ENCODE data around the gene INSRR. TPM values are rescaled to one million over a fixed set of nuclear protein-coding genes. Genes with fewer than 3 reads are reported as not detected.

The INSRR gene
- total RNA-seq, 1 donor from 2014 or later: 0.40 TPM

DNA sequence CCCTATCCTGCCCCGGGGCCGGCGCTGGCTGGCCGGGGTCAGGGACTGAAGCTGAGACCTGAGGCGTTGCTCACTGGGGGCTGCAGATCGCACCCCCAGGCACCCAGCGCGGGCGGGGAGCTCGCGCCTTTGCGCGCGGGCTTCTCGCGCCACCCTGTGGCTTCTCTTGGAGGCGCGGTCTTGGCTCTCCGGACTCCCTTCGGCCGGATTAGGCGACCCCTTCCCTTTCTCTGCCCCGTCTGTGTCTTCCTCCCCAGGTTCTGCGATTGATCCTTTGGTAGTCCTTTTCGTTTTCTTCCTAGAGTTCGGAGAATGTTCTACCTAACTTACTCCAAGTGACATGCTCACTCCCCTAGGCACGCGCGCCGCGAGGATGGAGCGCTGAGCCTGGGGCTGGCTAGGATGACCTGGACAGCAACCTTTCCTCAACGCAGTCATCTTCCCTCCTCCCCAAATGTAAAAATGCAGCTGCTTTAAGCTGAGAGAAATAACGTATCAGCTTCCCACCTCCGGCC, 1.3 kb upstream of the INSRR start:
- ATAC-seq (ENCODE audit: poor library complexity) (peak; percentile 86), DNase-seq (no peak)
- intact Hi-C loops (cut with DNase I): no loop called here

DNA sequence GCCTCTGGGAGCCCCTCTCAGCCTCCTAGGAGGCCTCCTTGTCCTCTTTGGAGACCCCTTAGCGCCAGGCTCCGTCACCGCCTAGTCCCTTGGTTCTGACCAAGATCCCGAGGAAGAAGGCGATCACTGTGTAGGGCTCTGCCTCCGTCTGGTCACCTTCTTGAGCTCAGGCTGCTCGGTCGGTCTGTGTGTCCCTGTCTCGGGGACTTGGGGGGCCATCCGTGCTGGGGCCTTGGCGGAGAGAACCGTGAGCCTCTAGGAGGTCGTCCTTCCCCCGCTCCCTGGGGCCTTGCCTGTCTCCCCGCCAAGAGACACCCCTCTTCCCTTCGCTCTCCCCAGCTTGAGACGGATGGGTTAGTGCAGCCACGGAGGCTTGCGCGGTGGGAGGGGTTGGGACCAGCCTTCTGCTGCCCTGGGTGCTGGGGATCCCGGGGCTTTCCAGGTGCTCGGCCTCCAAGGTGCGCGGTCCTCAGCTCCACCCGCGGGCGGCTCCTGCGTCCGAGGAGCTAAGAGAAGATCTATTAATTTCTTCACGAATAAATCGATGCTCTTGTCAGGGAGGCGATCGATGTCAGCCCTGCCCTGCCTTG, 701 bp upstream of the INSRR start:
- DNase-seq: no peak
- peak; percentile 52 for ATAC-seq (ENCODE audit: poor library complexity)
- intact Hi-C loops (cut with DNase I): loop anchor here (2.0 to 5.0 kb wide), 2 partner anchors 21 to 57 kb away; no protein-coding TSS in a partner anchor

DNA sequence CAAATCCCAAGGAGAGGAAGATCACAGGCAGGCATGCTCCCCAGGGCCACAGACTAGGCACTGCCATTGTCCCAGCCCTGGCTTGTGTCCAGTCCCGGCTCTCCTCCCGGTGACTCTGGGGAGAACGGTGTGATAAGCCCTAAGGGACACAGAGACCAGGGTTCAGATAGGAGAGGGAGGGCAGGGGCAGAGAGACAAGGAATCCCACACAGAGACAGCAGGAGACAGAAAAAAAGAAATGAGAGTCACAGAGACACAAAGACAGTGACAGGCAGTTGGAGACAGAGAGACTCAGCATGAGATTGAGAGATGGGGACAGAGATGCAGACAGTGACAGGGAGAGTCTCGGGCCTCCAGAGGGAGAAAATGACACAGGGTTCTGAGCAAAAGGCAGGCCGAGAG, 361 bp downstream of the INSRR start:
- peak; percentile 68 for DNase-seq
- intact Hi-C loops (cut with DNase I): loop anchor here (2.0 to 5.0 kb wide), 2 partner anchors 20 to 56 kb away; no protein-coding TSS in a partner anchor
- peak; percentile 64 for ATAC-seq (ENCODE audit: poor library complexity)

DNA sequence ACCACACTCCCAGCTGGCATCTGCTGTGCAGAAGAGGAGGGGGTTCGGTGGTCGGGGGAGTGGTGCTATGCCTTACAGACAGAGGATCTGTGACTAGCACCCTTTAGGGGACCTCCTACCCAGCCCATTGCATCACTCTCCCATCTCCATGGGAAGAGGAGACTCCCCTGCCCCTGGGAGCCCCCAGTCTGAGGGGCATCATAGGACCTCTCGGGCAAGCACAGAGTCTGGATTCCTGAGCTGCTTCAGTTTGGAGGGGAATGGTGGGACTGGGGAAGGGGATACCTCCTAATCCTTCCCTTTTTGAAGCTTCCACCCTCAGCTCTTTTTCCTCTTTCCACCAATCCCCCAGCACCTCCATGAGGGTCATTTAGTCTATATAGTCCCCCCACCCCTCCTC, 1.4 kb downstream of the INSRR start:
- ATAC-seq (ENCODE audit: poor library complexity) (no peak), DNase-seq (no peak)
- intact Hi-C loops (cut with DNase I): loop anchor here (5.0 kb wide), 1 partner anchor 55 kb away; no protein-coding TSS in a partner anchor

DNA sequence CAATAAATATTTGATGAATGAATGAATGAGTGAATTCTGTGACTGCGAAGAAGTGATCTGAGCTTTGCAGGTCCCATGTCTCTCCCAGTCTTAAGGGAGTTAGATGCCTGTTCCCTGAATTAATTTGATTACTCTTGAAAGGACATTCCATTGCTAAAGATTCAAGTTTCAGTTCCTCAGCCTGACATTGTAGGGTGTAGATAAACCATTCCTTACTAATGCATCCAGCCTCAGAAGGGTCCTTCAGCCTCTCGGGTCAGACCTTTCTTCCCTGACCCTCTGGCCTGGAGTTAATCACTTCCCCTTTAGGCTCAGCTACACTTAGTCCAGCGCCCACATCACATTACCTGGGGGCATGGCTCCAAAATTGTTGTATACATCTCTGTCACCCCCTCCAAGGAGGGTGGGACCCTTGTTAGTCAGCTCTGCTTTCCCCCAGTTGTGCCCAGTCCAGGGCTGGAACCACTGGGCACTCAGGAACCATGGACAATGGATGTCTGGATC, 2.6 kb downstream of the INSRR start:
- no peak for ATAC-seq (ENCODE audit: poor library complexity)
- DNase-seq: no peak
- intact Hi-C loops (cut with DNase I): loop anchor here (5.0 kb wide), 1 partner anchor 54 kb away; no protein-coding TSS in a partner anchor

DNA sequence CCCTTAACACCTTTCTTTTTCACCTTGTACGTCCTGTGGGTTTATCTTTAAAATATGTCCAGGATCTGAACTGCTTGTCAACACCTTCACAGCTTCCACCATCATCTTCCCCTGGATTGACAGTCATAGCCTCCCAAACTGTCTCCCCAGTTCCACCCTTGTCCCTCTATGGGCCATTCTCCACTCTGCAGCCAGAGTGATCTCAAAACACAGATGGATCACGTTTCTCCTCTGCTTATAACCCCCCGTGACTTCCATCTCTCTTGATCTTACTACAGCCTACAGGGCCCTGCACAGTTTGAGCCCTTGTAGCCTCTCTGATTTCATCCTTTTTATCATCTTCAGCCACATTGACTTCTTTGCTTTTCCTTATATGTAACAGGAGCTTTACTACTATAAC, 4.3 kb downstream of the INSRR start:
- intact Hi-C loops (cut with DNase I): loop anchor here (5.0 kb wide), 1 partner anchor 52 kb away; no protein-coding TSS in a partner anchor
- DNase-seq (no peak), ATAC-seq (ENCODE audit: poor library complexity) (no peak)

DNA sequence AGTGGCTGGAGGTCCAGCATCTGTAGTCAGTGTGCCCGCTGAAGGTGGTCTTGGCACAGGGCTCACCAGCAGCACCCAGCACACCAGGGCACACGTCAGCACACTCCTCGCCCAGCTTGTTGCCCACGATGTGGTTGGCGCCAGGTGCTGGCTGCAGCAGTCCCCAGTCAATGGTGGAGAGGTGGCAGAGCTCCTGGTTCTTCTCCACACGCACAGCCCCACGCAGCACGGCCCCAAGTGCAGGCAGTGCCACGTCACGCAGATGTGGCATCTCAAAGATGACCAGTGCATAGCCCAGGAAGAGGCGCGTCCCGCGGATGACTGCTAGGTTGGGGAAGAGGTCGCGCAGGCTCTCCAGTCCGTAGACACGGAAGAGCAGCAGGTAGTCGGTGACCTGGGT, 5.2 kb downstream of the INSRR start:
- no peak for ATAC-seq (ENCODE audit: poor library complexity)
- DNase-seq: no peak
- intact Hi-C loops (cut with DNase I): no loop called here

DNA sequence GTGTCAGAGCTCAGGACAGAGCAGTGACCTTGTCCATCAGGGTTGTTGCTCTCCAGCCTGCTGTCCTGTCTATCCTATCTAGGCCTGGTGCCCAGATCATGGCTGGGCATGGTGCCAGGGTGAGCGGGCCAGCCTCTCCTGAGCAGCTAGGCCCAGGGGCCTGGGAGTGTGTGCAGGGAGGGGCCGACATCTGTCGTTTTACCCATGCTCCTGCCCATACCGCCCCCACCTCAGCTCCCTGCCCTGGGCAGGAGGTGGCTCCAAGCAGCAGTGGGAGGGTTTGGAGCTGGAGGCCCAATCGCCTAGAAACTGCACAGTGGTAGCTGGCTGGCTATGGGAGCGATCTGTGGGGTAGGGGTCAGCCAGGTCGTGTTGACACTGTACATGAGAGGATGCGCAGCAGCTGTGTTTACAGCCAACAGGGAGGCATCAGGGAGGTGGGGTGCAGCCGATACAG, 6.5 kb downstream of the INSRR start:
- ATAC-seq (ENCODE audit: poor library complexity) (peak; percentile 95), DNase-seq (peak; percentile 91)
- intact Hi-C loops (cut with DNase I): no loop called here

DNA sequence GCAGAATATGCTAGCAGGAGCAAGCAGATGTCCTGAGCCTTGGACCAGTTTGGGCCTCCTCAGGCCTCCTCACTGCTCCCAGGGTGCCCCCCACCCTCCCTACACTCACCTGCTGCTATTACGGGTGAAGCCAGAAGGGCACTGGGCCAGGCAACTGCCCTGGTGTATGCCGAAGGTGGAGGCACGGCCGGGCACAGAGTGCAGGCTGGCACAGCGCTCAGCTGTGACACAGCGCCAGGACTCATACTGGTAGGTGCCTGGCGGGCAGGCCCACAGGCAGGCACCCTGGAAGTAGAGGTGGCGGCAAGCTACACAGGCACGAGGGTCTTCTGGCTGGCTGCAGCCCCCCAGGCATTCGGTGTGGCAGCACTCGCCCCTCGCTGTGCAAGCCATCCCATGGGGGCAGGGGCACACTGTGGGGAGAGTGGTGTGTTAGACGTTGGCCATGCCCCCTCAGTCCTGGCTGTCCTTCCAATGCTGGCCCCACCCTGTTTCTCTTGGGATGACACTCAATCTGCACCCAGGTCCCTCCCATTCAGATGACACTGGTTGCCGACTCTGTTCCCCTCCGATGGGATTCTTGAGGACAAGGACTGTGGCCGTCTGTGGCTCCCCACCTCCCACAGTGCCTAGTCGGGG, 7.0 kb downstream of the INSRR start:
- peak; percentile 85 for DNase-seq
- intact Hi-C loops (cut with DNase I): no loop called here
- ATAC-seq (ENCODE audit: poor library complexity): peak; percentile 90

DNA sequence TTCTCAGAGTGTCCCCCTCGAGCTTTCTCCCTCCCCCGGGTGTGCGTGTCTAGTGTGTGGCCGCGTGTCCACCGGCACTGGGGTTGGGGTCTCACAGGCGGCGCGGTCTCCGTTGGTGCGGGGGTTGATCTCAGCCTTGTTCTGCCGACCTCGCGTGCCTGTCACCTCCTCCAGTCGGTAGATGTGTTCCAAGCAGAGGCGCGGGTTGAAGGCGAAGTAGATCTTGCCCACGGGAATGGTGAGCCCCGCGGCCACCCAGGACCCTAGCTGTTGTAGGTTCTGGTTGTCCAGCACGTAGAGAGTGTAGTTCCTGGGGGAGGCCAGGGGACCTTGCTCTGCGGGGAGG, 9.8 kb downstream of the INSRR start:
- no peak for ATAC-seq (ENCODE audit: poor library complexity)
- no peak for DNase-seq
- intact Hi-C loops (cut with DNase I): no loop called here

DNA sequence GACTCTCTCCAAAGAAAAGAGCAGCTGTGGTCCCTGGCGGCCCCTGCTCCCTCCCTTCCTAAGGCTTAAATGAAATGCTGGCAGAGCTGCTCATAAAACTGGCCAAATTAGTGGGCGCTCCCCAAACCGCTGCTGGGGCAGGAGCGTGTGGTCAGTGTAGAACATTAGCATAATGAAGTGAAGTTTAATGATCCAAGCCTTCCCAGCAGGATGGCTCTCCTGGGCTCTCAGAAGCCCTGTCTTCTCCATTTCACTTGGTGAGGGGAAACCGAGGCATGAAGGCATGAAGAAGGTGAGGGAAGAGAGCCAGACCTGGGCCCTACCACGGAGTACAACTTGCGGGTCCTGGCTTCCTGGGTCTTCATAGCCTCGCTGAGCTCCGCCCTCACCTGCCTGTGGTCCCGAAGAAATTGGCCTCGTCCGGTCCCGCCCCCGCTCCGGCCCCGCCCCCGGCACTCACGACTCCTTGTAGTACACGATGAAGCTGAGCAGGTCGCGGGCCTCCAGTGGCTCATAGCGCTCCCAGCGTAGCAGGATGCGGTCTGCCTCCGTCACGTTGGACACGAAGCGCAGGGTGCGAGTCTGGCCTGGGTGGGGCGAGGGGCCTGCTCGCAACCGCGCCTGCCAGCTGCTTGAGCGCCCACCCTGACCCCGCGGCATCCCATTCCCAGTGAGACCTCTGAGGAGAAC, 10.3 kb downstream of the INSRR start:
- DNase-seq: no peak
- no peak for ATAC-seq (ENCODE audit: poor library complexity)
- intact Hi-C loops (cut with DNase I): no loop called here

DNA sequence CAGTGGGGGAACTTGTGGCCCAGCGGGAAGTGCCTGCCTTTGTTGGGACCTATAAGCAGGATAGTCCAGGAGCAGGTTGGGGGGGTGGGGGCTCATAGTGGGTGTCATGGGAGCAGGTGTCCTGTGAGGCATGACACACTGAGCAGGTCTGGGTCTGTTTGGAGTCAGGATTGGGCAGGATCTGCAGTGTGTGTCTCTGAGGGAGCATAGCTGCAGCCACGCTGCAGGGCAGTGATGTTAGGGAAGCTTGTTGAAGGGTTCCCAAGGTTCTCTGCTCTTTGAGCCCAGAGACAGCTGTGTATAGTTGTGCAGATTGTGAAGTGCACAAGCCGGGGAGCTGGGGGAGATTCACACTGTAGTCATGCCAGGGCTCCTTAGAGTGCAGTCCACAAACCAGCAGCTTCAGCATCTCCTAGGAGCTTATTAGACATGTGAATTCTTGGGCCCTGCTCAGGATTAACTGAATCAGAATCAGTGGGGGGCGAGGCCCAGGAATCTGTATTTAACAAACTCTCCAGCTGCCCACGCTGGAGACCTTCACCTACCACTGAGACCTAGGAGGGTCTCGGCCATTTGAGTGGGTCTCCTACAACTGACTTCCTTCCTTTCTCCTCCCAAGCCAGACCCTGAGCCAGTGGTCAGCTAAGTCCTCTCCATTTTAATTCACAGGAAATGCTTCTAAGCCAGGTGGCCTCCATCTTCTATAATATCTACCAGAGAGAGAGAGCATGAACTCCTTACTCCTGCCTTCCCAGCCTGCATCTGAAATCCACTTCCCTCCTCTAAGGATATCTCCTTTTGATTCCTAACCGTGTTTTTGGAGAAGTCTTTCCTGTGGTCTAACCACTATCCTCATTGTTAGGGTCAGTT, 11.1 kb downstream of the INSRR start:
- DNase-seq (no peak), ATAC-seq (ENCODE audit: poor library complexity) (no peak)
- intact Hi-C loops (cut with DNase I): no loop called here

DNA sequence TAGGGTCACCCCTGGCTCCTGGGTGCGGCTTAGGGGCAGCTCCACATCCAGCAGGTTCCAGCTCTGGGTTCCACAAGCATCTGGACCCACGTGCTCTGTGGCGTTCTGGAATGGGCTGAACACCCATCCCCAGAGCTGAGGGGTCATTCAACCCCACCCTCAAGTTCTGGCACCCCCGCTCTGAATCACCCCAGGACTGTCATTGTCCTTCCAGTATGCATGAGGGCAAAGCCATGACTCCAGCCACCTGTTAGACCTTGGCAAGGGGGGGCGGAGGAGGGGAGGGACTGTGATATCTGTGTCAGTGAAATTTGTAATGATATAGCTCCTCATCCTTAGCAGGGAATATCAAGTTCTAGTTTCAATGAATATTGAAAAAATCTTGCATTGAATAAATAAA, 12.3 kb downstream of the INSRR start:
- intact Hi-C loops (cut with DNase I): no loop called here
- ATAC-seq (ENCODE audit: poor library complexity) (no peak), DNase-seq (no peak)

DNA sequence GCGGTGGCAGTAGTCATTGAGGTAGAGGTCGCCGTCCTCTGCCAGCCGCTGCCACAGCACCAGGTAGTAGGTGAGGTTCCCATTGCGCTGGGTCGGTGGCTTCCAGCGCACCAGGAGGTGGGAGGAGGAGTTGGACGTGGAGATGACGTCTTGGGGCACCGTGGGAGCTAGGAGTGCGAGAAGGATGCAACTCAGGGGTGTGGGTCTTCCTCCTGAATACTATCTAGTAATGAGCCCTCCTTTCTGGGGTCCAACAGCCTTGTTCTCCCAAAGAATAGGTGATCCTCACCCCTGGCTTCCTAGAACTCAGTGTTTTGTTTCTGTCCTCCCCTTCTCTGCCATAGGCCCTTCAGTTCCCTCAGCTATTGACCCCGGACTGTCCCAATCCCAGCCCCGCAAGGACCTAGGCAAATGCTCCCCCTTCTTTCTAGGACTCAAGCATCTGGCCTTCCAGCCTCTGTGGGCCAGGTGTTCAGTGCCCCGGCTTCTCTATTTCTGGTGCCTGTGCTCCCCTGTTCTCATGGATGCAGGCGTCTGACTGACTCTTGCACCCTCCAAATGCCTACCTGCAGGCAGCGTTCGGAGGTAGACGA, 12.9 kb downstream of the INSRR start:
- intact Hi-C loops (cut with DNase I): no loop called here
- ATAC-seq (ENCODE audit: poor library complexity) (no peak), DNase-seq (no peak)

DNA sequence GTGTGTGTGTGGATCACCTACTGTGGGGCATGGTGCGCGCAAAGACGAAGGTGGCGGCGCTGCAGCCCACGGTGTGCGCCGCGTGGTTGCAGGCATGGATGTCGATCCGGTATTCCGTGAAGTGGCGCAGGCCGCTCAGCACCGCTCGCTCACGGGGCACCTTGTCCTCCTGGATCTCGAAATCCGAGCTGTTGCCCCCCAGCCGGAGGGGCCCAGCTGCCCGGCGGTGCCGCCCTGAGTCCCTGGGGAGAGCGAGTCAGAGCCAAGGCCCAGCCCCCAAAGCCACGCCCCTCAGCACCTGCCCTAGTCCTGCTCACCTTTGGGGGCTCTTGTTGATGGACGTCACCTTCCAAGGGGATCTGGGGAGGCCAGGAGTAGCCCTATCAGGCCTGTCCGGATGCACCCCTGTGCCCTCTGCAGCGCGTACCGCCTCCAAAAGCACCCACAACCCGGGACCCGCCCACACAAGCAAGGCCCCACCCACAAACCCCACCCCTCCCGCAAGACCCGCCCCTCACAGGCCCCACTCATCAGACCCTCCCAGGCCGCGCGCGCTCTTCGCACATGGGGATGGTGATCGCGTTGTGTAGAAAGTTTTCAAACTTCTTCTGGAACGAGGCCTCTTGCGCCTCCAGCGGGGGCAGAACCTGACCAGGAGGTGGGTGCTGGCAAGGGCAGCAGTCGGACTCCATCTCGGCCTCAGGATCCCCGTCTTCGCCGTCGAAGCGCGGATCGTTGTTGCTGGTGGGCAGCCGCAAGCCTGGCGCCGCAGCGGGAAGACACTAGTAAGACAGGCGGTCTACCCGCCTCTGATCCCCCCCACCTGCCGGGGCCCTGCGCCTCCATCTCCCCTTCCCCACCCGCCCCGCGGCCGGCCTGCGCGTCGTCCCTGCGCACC, 13.6 kb downstream of the INSRR start:
- no peak for DNase-seq
- ATAC-seq (ENCODE audit: poor library complexity): no peak
- intact Hi-C loops (cut with DNase I): no loop called here

DNA sequence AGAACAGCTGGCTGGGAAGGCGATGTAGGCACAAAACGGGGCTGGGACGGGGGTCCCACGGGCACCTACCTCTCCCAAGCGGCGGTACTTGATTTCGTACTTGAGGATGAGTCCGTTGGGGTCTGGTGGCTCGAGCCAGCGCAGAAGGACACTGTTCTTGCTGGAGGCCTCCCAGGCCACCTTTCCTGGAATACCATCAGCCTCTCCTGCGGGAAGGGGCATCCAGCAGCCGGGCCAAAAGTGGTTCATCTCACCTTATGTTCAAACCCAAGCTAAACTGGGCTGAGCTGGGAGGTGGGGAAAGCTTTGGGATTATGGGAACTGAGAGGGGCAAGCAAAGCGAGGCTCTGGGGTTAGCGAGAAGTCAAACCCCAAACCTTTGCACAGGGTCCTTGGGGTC, 14.3 kb downstream of the INSRR start:
- DNase-seq (no peak), ATAC-seq (ENCODE audit: poor library complexity) (no peak)
- intact Hi-C loops (cut with DNase I): no loop called here

DNA sequence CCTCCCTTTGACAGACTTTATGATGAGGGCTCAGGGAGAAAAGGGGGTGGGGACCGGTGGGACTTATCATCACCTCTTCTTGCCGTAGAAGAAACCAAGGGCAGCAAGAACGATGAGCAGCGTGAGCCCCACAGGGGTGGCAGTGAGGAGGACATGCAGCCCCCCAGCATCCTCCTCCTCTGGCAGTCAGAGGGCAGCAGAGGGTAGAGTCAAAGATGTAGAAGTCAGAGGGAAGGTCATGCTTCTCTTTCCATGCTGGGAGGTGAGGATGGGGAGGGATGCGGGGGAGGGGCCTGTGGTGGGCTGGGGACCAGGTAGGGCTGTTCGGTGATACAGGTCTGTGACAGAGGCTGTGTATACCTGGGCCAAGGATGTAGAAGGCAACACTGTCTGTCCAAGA, 14.8 kb downstream of the INSRR start:
- DNase-seq (no peak), ATAC-seq (ENCODE audit: poor library complexity) (no peak)
- intact Hi-C loops (cut with DNase I): no loop called here

Measured in Right ventricle myocardium superior (tissue), 1 donor.